SK-N-SH (cell line): ENCODE data around the gene UCHL5. TPM values are rescaled to one million over a fixed set of nuclear protein-coding genes. Genes with fewer than 3 reads are reported as not detected.
A peak's percentile ranks its signal among the peaks of the same experiment; 100 is the strongest.

Source experiments
- CTCF ChIA-PET: fragments of 300-600, 350-600 bp; formaldehyde crosslinking; extraction: SDS; loops from one replicate; lab custom pipeline; 2021; lab: Yijun Ruan, JAX
- POLR2A ChIA-PET: fragments of 350-600 bp; sonication (Branson Sonifier 250); formaldehyde crosslinking; extraction: SDS; loops from one replicate; lab custom pipeline; 2020; ENCODE audit warnings: antibody characterized with exemption, inconsistent platforms; lab: Yijun Ruan, JAX
- DNase-seq: peaks from one replicate; pipeline ENCODE4 v3.0.0; 2012
- H2AFZ ChIP-seq: fragments of 200-600 bp; sonication (generic); 2 replicates; pipeline ENCODE4 v1.8.1; 2016; ENCODE audit warnings: antibody characterized with exemption, mild to moderate bottlenecking, low read depth
- H3F3A ChIP-seq: fragments of 200-600 bp; sonication (generic); replicated peaks from 2 replicates; pipeline ENCODE3; 2016; ENCODE audit warnings: antibody characterized with exemption, mild to moderate bottlenecking; ENCODE audit not compliant: insufficient read depth
- H3K27ac ChIP-seq, 2 experiments: fragments of 200-500 bp in 1 of 2; fragments of 200-600 bp in 1 of 2; sonication (Bioruptor generic) in 1 of 2; sonication (generic), shearing (Covaris generic) in 1 of 2; 2 replicates each; pipeline versions ENCODE4 v1.5.1 to v1.6.1; 2014 to 2016; ENCODE audit warnings: low read depth in 2 of 2, inconsistent platforms in 1 of 2, low read length in 1 of 2, mild to moderate bottlenecking in 1 of 2, mixed read lengths in 1 of 2
- H3K27me3 ChIP-seq: fragments of 200-600 bp; sonication (generic), shearing (Covaris generic); 2 replicates; pipeline ENCODE4 v1.6.1; 2016; ENCODE audit warnings: mixed run types; ENCODE audit not compliant: insufficient read depth
- H3K36me3 ChIP-seq, 2 experiments: fragments of 200-500 bp in 1 of 2; fragments of 200-600 bp in 1 of 2; sonication (Bioruptor generic) in 1 of 2; sonication (generic) in 1 of 2; replicated peaks in 1 of 2; 2 replicates each; pipeline versions ENCODE3 to v1.5.1; 2014 to 2016; ENCODE audit warnings: low read length in 1 of 2, mild to moderate bottlenecking in 1 of 2; ENCODE audit not compliant: insufficient read depth in 2 of 2, control insufficient read depth in 1 of 2
- H3K4me1 ChIP-seq, 2 experiments: fragments of 200-500 bp in 1 of 2; fragments of 200-600 bp in 1 of 2; sonication (Bioruptor generic) in 1 of 2; sonication (generic), shearing (Covaris generic) in 1 of 2; 2 replicates each; pipeline versions ENCODE4 v1.5.1 to v1.6.1; 2014 to 2016; ENCODE audit warnings: low read depth in 1 of 2, low read length in 1 of 2, mixed run types in 1 of 2; ENCODE audit not compliant: insufficient read depth in 2 of 2, control insufficient read depth in 1 of 2
- H3K4me2 ChIP-seq: fragments of 200-600 bp; sonication (generic), shearing (Covaris generic); 2 replicates; pipeline ENCODE4 v1.6.1; 2017; ENCODE audit warnings: mixed run types
- H3K4me3 ChIP-seq, 2 experiments: fragments of 200-500 bp in 1 of 2; fragments of 200-600 bp in 1 of 2; sonication (Bioruptor generic) in 1 of 2; sonication (generic), shearing (Covaris generic) in 1 of 2; 2 replicates each; pipeline versions ENCODE4 v1.5.1 to v1.8.1; 2014 to 2016; ENCODE audit warnings: low read depth in 2 of 2, inconsistent platforms in 1 of 2, low read length in 1 of 2, mild to moderate bottlenecking in 1 of 2, mixed read lengths in 1 of 2, moderate library complexity in 1 of 2
- H3K79me2 ChIP-seq: fragments of 200-600 bp; sonication (generic); 2 replicates; pipeline ENCODE4 v1.8.1; 2017; ENCODE audit warnings: mild to moderate bottlenecking; ENCODE audit not compliant: insufficient read depth
- H3K9ac ChIP-seq: fragments of 200-600 bp; sonication (generic); 2 replicates; pipeline ENCODE4 v1.6.1; 2017; ENCODE audit warnings: mixed run types
- H3K9me2 ChIP-seq: fragments of 200-600 bp; sonication (generic); 2 replicates; pipeline ENCODE4 v1.6.1; 2017; ENCODE audit warnings: mixed run types
- H3K9me3 ChIP-seq: fragments of 200-600 bp; sonication (generic); 2 replicates; pipeline ENCODE4 v1.6.1; 2017; ENCODE audit warnings: mixed run types, mild to moderate bottlenecking, moderate library complexity
- H4K20me1 ChIP-seq: fragments of 200-600 bp; sonication (generic); 2 replicates; pipeline ENCODE4 v1.6.1; 2017; ENCODE audit warnings: mild to moderate bottlenecking, mixed run types; ENCODE audit not compliant: insufficient read depth
- CHD2 ChIP-seq: fragments of 150-350 bp; IDR thresholded peaks from 2 replicates; pipeline ENCODE4 v1.6.1; 2018; ENCODE audit warnings: low read length; ENCODE audit not compliant: partially characterized antibody
- EZH2phosphoT487 ChIP-seq: fragments of 200-600 bp; sonication (generic); IDR thresholded peaks from 2 replicates; pipeline ENCODE4 v1.6.1; 2017; ENCODE audit warnings: low read depth, mixed run types, mild to moderate bottlenecking, antibody characterized with exemption, moderate library complexity, borderline replicate concordance
- FOXM1 ChIP-seq: IDR thresholded peaks from 2 replicates; pipeline ENCODE4 v1.4.0; 2012; ENCODE audit warnings: low read depth, mild to moderate bottlenecking
- MEF2A ChIP-seq: IDR thresholded peaks from 2 replicates; pipeline ENCODE4 v1.4.0; 2012; ENCODE audit warnings: low read depth, borderline replicate concordance
- MXI1 ChIP-seq: IDR thresholded peaks from 2 replicates; pipeline ENCODE4 v1.6.1; 2012; ENCODE audit warnings: mild to moderate bottlenecking, low read depth, low read length, improper control_type of control experiment
- NRF1 ChIP-seq: IDR thresholded peaks from 2 replicates; pipeline ENCODE4 v1.6.1; 2012; ENCODE audit warnings: low read depth, mild to moderate bottlenecking, low read length
- RCOR1 ChIP-seq: fragments of 150-350 bp; IDR thresholded peaks from 2 replicates; pipeline ENCODE4 v1.6.1; 2017; ENCODE audit warnings: antibody characterized with exemption, low read length
- RFX5 ChIP-seq: IDR thresholded peaks from 2 replicates; pipeline ENCODE4 v1.6.1; 2012; ENCODE audit warnings: mild to moderate bottlenecking, improper control_type of control experiment, low read length
- RXRA ChIP-seq: IDR thresholded peaks from 2 replicates; pipeline ENCODE4 v1.4.0; 2012; ENCODE audit warnings: low read depth, mild to moderate bottlenecking, borderline replicate concordance
- SMC3 ChIP-seq: IDR thresholded peaks from 2 replicates; pipeline ENCODE4 v1.6.1; 2012; ENCODE audit warnings: low read depth, low read length, improper control_type of control experiment
- TAF1 ChIP-seq: IDR thresholded peaks from 2 replicates; pipeline ENCODE4 v1.6.1; 2012; ENCODE audit warnings: low read depth, mild to moderate bottlenecking, low read length, moderate library complexity, borderline replicate concordance
- TCF12 ChIP-seq: IDR thresholded peaks from 2 replicates; pipeline ENCODE4 v1.4.0; 2012
- TEAD4 ChIP-seq: IDR thresholded peaks from 2 replicates; pipeline ENCODE4 v1.4.0; 2012; ENCODE audit warnings: mild to moderate bottlenecking, borderline replicate concordance; ENCODE audit not compliant: insufficient read depth
- USF1 ChIP-seq: IDR thresholded peaks from 2 replicates; pipeline ENCODE4 v1.4.0; 2012; ENCODE audit warnings: low read depth, borderline replicate concordance
- ZBTB33 ChIP-seq: IDR thresholded peaks from 2 replicates; pipeline ENCODE4 v1.4.0; 2012; ENCODE audit warnings: low read depth, borderline replicate concordance
- WGBS: methylation state at CpG from one replicate; pipeline ENCODE4 v1.1.6; 2017; ENCODE audit warnings: low lambda C conversion rate; 5-methylcytosine and 5-hydroxymethylcytosine counted together
- polyA plus RNA-seq, 3 experiments: library from polyadenylated mRNA; depleted of rRNA; stranded (reverse); fragments of >200 nt; gene quantifications; 2 replicates each; pipeline ENCODE4 v1.2.3, GENCODE V29; 2012
- TF ChIP-seq, protein P1 (sequence below): fragments of 200-600 bp; sonication (generic); IDR thresholded peaks from 2 replicates; pipeline ENCODE4 v1.6.1; 2017; ENCODE audit warnings: antibody characterized with exemption, mild to moderate bottlenecking, moderate library complexity

The UCHL5 gene
- polyA plus RNA-seq, 1 of the 3 experiments (the other 2 are of a cell fraction): 14.9 TPM

DNA sequence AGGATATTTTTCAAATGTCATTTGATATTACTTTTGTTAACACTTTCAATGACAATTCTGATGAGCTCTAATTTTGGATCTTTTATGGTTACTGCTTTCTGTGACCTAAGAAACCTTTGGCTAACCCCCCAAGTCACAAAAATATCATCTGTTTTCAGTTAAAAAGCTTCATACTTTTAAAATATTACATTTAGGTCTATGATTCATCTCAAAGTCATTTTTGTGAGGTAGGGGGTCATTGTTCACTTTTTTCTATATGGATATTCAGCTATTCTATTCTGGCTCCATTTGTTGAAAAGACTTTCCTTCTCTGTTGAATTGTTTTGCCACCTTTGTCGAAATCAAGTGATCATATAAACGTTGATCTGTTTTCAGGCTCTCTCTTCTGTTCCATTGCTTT, 44.8 kb downstream of the UCHL5 start (continued):
- TF ChIP-seq RXRA (peak; percentile 84; the same call in 1 of the 2 replicates), EZH2phosphoT487 (no peak), MEF2A (0 out of 2 replicates have a peak, but pooled peaks have one; percentile 21), TAF1 (no peak), NRF1 (no peak), MXI1 (no peak), SMC3 (no peak), ZBTB33 (no peak), RCOR1 (no peak), CHD2 (no peak)

- peak overlapping the region in 1 of 2 experiments; percentile 28; a peak in 1 of 4 replicates for H3K27ac ChIP-seq
- POLR2A ChIA-PET: no interaction called here
- H3K36me3 ChIP-seq: peaks cover 9 to 38% of the 10 kb centered on the region in 2 experiments
Observed at GRCh38 chr1:193013707-193014106, 45.5 kb downstream of the UCHL5 start.

More at GRCh38 chr1:193013707-193014106, 45.5 kb downstream of the UCHL5 start:
- H3K79me2 ChIP-seq: no peaks in the 10 kb centered on the region
- TF ChIP-seq RXRA: no peak
- no peak for TF ChIP-seq TEAD4
- TF ChIP-seq FOXM1: no peak
- TF ChIP-seq SMC3: no peak
- no peak for TF ChIP-seq TCF12
- TF ChIP-seq RFX5: no peak
- no peak for TF ChIP-seq EZH2phosphoT487
- TF ChIP-seq, protein P1, sequence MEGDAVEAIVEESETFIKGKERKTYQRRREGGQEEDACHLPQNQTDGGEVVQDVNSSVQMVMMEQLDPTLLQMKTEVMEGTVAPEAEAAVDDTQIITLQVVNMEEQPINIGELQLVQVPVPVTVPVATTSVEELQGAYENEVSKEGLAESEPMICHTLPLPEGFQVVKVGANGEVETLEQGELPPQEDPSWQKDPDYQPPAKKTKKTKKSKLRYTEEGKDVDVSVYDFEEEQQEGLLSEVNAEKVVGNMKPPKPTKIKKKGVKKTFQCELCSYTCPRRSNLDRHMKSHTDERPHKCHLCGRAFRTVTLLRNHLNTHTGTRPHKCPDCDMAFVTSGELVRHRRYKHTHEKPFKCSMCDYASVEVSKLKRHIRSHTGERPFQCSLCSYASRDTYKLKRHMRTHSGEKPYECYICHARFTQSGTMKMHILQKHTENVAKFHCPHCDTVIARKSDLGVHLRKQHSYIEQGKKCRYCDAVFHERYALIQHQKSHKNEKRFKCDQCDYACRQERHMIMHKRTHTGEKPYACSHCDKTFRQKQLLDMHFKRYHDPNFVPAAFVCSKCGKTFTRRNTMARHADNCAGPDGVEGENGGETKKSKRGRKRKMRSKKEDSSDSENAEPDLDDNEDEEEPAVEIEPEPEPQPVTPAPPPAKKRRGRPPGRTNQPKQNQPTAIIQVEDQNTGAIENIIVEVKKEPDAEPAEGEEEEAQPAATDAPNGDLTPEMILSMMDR: no peak
- no peak for TF ChIP-seq USF1
- H3K9me2 ChIP-seq: no peaks in the 10 kb centered on the region
- WGBS: 93% methylated on average over 7 of the region's 7 CpGs
- H3K4me2 ChIP-seq: no peak overlapping the region
- DNase-seq: no peak
- H3K9ac ChIP-seq: no peak overlapping the region
- H4K20me1 ChIP-seq: no peaks in the 10 kb centered on the region
- no peaks in the 10 kb centered on the region for H3K27me3 ChIP-seq
- H2AFZ ChIP-seq: no peak overlapping the region
- H3F3A ChIP-seq: peaks cover 10% of the 10 kb centered on the region
- H3K4me1 ChIP-seq: peaks cover 0 to 3% of the 10 kb centered on the region in 2 experiments; a peak in 3 of 4 replicates
- no peak overlapping the region for H3K4me3 ChIP-seq
- H3K9me3 ChIP-seq: no peaks in the 10 kb centered on the region
- CTCF ChIA-PET: interaction anchor here (1.3 to 8.3 kb wide), 3 partner anchors 16 to 540 kb away, joined by 3 to 104 read pairs (median 5); no protein-coding TSS in a partner anchor
